ENCODE measurements around the gene FCN2.

Gene FCN2

GRCh38 chr9:134913041-134913712 lies 32.6 kb downstream of the FCN2 start:
- no peak for DNase-seq

- DNase-seq = no peak
These were observed 33.3 kb downstream of the FCN2 start for GRCh38 chr9:134913713-134914500.

- DNase-seq = no peak
These were observed 33.9 kb downstream of the FCN2 start for GRCh38 chr9:134914501-134914834.

GRCh38 chr9:134915046-134915985 lies 34.7 kb downstream of the FCN2 start:
- no peak for DNase-seq

GRCh38 chr9:134916161-134916665 lies 35.6 kb downstream of the FCN2 start:
- no peak for DNase-seq

GRCh38 chr9:134917431-134918373 lies 37.1 kb downstream of the FCN2 start, which contains the start of gene FCN1:
Gene FCN1 (minus strand): TSS chr9:134917912. CDS start chr9:134917871, 41 bp downstream.
- DNase-seq = no peak

- DNase-seq = no peak
These were observed 38.0 kb downstream of the FCN2 start for GRCh38 chr9:134918646-134919045.

- no peak for DNase-seq
These were observed 38.7 kb downstream of the FCN2 start for GRCh38 chr9:134919303-134919702.

GRCh38 chr9:134922066-134922931 lies 41.7 kb downstream of the FCN2 start:
- peak; percentile 61 for DNase-seq

GRCh38 chr9:134922932-134923240 lies 42.3 kb downstream of the FCN2 start:
- peak; percentile 50 for DNase-seq

- no peak for DNase-seq
These were observed 42.9 kb downstream of the FCN2 start for GRCh38 chr9:134923466-134923865.

- peak; percentile 40 for DNase-seq
These were observed 44.5 kb downstream of the FCN2 start for GRCh38 chr9:134925011-134925511.

GRCh38 chr9:134928436-134929192 lies 48.0 kb downstream of the FCN2 start:
- no peak for DNase-seq

- DNase-seq = peak; percentile 70
These were observed 48.9 kb downstream of the FCN2 start for GRCh38 chr9:134929193-134930158.

GRCh38 chr9:134930398-134930797 lies 49.8 kb downstream of the FCN2 start:
- peak; percentile 18 for DNase-seq

- DNase-seq = no peak
These were observed 51.6 kb downstream of the FCN2 start for GRCh38 chr9:134932171-134932570.

- no peak for DNase-seq
These were observed 52.0 kb downstream of the FCN2 start for GRCh38 chr9:134932606-134933005.

- no peak for DNase-seq
These were observed 52.6 kb downstream of the FCN2 start for GRCh38 chr9:134933076-134933659.
